ENCODE data around the gene AKR1C2.
"Not testable (repeated sequence)": the region's sequence is repeated elsewhere in the genome, so short reads cannot be mapped to it uniquely, and the experiment has no call there.

GRCh38 chr10:5031588-5031987 is 27.9 kb upstream of the AKR1C2 start:
- not testable (repeated sequence) for TF ChIP-seq ZNF274 (IDR thresholded peaks at IDR 0.05; ENCODE audit: low read depth, low read length); SUZ12 (IDR thresholded peaks at IDR 0.05; ENCODE audit: extremely low read depth, insufficient read depth, insufficient read length); YY1 (IDR thresholded peaks at IDR 0.05; ENCODE audit: insufficient read depth, insufficient read length)

Data from NT2/D1 (cell line).